IPS-18c (cell line): ENCODE results near the gene TMEM181.
"Not testable (repeated sequence)": the region's sequence is repeated elsewhere in the genome, so short reads cannot be mapped to it uniquely, and the experiment has no call there.

Experiments
- H3K4me3 ChIP-seq: 2 replicates; pipeline ENCODE4 v1.7.0; 2013; ENCODE audit warnings: low read depth, mild to moderate bottlenecking, low read length, moderate library complexity; ENCODE audit not compliant: insufficient read depth
- H3K9me3 ChIP-seq: one replicate; pipeline ENCODE4 v1.6.1; 2013; ENCODE audit warnings: mild to moderate bottlenecking, low read length, moderate library complexity; ENCODE audit not compliant: control insufficient read depth, insufficient read depth

Gene TMEM181

DNA sequence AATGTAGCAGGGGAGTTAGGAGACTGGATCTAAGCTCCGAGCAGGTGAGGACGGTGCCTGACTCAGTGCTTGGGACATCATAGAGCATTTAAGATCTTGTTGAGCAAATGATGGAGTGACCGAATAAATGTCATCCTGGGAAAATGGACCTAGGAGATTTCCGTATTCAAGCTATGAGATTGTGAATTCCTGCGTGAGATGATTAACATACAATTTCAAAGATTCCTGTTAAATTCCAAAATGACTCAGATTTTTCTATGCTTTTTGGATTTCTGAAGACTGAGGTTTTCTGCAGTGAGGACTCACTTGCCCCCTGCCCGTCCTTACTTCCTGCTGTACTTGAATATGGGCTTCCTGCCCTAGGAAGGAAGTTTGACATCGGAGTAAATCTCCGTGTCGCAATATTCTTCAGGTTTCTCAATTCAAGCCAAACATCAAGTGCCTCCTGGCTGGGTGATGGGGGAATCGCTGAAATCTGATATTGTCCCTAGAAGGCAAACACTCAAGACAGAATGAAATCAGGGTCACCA, 95.1 kb downstream of the TMEM181 start:
- H3K9me3 ChIP-seq = no peaks in the 10 kb centered on the region
- H3K4me3 ChIP-seq = no peak overlapping the region

DNA sequence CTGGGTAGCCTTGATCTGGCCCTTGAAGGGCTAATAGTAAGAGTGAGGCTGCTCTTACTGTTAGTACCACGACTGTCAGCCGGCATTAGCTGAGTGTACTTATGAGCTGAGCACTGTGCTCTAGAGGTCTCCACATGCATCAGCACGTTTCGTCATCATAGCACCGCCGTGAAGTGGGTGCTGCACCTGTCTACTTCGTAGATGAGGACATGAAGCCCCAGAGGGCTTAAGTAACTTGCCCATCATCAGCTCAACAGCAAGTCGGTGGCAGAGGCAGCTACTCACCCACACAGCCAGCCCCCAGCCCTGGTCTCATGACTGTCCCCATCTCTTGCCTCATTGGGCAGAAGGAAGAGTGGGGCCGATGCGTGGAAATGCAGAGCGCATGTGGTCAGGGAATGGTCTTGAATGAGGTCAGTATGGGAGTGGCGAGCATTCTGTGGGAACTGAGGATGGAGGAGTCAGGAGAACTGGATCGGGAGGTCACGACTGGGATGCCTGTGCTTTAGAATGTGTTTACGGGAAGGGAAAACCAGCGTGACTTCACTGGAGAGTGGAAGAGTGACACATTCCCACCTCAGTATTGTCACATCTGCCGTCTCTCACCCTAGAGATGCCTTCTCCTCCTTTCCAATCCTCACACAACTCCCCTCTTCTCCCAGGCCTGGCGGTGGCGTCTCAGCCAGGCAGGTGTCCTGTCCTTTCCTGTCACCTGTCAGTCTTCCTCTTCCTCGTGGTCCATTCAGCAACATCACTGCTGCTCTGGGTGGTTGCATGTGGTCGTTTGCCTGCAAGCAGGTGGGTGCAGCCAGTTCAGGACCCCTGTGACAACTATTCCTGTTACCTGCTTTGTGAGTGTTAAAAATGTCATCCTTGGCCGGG, 95.9 kb downstream of the TMEM181 start:
- Histone ChIP-seq H3K9me3 (no peaks in the 10 kb centered on the region), H3K4me3 (no peak overlapping the region)

DNA sequence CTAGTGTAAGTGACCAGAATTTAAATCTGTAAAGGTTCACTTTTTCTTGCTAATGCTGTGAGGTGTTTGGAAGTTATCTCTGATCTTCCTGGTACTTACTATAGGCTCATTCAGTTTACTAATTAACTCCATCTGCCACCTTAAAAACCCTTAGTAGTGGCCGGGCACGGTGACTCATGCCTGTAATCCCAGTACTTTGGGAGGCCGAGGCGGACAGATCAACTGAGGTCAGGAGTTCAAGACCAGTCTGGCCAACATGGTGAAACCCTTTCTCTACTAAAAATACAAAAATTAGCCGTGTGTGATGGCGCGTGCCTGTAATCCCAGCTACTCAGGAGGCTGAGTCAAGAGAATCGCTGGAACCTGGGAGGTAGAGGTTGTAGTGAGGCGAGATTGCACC, 97.1 kb downstream of the TMEM181 start:
- not testable (repeated sequence) for H3K9me3 ChIP-seq, H3K4me3 ChIP-seq

DNA sequence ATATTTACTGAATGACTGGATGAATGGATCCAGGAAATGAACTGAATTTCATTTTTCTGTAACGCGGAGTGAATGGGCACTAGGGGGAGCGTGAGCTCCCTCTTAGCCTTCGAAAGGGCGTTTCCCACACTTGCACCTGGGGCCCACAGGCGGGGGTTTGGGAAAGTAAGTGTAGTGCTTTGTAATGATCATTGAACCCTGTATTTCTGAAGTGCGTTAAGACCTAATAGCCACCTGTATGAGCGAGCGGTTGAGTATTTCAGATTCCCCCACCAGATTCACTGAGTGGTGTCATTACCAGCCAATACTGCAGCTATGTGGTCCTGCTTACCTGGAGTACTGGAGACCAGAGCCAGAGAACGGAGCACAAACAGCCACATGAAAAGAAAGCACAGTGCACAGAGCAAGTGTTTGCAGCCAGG, 100.5 kb downstream of the TMEM181 start:
- H3K4me3 ChIP-seq = no peak overlapping the region
- no peaks in the 10 kb centered on the region for H3K9me3 ChIP-seq

DNA sequence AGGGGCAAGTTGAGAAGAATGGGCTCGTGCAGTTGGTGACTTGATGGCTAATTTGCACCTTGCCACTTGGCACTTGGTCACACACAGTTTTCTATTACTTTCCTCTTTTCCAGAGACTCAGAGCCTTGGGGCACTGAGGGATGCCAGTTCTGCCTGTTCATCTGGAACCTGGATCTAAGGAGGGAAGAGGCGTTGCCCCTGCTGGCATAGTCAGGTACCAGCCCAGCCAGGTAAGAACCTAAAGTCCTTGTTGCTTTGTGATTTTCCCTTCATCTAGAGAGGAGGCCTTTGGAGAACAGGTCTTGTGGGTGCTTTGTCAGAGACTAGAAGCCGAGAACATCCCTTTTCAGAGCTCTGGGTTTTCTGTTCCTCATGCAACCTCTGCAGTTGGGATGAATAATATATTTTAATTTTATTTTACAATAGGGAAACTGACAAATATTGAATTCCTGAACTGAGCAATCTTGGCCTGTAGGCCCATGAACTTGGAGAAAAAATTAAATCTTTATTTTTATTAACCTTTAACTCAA, 101.3 kb downstream of the TMEM181 start:
- Histone ChIP-seq H3K4me3 (no peak overlapping the region), H3K9me3 (no peaks in the 10 kb centered on the region)

DNA sequence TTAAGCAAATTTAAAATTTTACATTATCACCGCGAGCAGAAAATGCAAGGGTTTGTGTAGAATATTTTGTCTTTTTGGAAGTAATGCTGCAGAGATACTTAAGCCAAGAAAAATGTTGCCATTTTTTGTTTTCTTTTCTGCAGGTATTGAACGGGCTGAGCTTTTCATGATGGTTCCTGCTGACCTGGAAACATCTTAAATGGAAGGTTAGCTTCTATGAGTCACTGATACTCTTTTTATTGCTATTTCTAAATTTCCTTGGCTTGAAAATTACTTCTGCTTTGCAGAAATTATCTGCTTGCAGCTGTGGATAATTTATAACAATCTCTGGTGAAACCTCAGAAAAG, 102.7 kb downstream of the TMEM181 start:
- H3K9me3 ChIP-seq = no peaks in the 10 kb centered on the region
- no peak overlapping the region for H3K4me3 ChIP-seq

DNA sequence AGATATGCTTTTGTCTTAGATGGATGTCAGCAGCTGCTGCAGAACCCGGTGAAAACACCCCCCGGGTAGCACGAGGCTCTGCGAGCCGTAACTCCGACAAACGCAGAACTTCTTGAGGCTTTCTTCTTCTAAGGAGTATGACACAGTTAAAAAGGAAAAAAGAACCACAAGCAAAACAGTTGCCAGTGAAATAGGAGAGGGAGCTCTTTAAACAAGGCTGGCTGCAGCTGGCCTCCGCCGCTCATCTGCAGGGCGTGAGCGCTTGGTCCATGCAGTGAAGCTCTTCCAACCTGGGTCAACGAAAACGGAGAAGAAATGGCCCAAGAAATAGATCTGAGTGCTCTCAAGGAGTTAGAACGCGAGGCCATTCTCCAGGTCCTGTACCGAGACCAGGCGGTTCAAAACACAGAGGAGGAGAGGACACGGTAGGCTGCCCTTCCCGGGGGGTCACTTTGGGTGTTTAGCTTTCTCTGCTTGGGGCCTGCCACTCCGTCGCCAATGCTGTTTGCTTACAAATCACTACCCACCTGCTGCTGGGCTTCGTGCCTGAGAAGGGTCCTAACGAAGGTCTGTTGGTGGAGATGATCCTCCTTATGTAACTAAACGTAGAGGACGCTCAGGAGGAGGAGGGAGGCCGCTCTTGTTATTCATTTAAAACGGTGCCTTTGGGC, 103.2 kb downstream of the TMEM181 start:
- Histone ChIP-seq H3K9me3 (no peaks in the 10 kb centered on the region), H3K4me3 (peak overlapping the region; percentile 10; the same call in 1 of the 2 replicates)

DNA sequence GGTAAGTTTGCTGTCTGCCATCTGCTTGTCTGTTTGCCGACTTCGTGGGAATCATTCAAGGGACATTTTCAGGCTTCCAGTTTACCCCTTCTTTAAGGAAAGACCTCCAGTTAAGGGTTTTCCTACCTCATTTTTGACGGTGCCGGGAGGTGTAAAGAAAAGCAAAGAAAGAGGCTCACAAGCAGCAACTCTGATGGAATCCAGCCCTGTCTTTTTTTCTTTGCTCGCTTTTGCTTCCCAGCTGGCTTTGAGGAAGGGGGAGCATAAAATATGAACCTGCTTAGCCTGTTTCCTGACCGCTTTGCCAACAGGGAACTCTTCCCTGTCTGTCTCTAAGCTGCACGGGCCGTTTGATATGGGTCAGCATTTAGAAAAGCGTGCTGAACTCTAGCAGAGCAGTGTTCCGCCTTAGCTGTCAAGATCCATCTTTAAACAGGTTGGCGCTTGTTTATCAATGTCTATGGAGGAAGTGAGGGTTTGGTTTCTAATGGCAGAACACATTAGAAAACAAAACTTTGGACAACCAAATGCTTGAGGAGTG, 103.8 kb downstream of the TMEM181 start:
- Histone ChIP-seq H3K4me3 (no peak overlapping the region), H3K9me3 (no peaks in the 10 kb centered on the region)

DNA sequence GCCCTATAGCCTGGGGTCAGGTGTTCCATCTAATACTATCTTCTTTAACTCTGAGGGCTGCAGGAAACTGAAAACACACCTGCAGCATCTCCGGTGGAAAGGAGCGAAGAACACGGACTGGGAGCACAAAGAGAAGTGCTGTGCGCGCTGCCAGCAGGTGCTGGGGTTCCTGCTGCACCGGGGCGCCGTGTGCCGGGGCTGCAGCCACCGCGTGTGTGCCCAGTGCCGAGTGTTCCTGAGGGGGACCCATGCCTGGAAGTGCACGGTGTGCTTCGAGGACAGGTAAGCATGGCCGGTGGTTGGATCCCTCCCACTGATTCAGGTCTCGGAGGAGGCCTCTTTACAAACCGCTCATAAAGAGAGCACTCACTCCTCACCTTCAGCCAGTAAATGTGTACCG, 105.4 kb downstream of the TMEM181 start:
- no peak overlapping the region for H3K4me3 ChIP-seq
- no peaks in the 10 kb centered on the region for H3K9me3 ChIP-seq

DNA sequence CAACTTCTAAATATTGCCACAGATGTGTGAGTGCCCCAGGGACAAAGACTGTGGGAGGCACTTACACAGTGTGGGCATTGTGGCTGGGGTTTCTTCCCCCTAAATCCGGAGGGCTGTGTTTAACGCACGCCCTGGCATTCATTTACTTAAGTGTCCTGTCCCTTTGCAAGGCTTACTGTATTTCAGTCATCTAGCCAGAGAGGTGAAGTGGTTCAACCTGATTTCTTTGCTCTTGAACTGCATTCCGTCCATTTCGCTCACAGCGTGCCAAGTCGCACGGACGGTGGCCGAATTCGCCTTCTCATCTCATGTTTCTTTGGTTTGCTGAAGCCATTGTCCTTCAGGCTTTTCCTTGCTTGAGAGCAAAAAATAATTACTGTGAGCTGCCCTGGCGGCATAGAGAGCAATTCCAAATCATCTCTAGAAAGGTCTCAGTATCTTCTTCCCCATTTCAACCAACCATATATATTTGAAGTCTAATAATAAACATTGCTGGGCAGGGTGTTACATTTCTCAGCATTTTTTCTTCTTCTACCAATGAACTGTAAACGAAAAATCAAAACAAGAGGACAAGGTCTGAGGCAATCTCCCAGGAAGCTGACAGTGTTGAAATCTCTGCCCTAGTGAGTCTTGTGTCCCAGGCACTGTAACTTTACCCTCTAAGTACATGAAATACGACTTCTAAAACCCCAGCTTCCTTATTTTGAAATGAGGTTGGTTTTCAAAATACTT, 106.9 kb downstream of the TMEM181 start:
- Histone ChIP-seq H3K9me3 (no peaks in the 10 kb centered on the region), H3K4me3 (no peak overlapping the region)

DNA sequence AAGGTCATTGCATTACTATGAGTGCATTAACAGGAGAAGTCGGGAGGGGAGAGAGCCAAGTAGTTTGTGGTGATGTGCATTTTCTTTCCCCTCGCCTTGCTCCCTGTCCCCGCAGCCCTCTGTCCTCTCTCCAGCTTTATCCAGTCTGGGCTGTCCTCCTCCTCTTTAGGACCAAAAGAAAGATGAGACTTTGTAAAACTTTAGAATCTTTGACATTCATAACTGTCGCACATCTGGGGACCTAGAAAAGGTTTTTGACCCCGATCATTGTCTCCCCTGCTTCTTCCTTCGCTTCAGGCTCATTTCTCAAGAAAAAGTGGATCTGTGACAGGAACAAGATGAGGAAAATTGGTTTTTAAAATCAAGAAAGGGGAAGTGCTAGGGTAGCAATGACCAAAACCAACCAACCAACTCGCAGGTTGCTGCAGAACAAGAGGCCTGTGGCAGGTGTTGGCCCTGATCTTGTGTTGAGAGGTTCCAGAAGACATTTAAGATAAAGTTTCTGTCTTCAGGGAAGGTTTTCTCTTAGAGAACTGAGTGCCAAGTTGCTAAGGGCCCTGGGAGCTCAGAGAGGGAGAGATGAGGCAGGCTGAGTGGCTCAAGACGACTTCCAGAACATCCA, 107.6 kb downstream of the TMEM181 start:
- Histone ChIP-seq H3K9me3 (no peaks in the 10 kb centered on the region), H3K4me3 (no peak overlapping the region)

DNA sequence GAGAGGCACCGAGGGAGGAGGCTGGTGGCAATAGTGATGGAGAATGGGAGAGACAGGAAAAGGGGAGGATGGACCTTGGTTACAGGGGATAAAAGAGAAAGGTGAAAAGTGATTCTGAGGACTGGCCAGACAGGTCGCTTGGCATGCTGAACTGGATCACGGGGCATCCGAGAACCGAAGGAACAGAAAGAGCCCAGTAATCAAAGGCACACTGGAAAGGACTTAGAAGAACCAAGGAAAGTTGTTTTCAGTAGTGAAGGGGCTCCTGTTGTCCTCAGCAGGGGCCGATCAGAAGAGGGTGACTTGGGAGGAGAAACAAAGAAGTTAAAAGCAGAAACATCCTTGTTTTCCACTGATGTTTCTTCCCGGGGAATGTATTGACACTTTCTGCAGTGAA, 108.8 kb downstream of the TMEM181 start:
- no peak overlapping the region for H3K4me3 ChIP-seq
- no peaks in the 10 kb centered on the region for H3K9me3 ChIP-seq

DNA sequence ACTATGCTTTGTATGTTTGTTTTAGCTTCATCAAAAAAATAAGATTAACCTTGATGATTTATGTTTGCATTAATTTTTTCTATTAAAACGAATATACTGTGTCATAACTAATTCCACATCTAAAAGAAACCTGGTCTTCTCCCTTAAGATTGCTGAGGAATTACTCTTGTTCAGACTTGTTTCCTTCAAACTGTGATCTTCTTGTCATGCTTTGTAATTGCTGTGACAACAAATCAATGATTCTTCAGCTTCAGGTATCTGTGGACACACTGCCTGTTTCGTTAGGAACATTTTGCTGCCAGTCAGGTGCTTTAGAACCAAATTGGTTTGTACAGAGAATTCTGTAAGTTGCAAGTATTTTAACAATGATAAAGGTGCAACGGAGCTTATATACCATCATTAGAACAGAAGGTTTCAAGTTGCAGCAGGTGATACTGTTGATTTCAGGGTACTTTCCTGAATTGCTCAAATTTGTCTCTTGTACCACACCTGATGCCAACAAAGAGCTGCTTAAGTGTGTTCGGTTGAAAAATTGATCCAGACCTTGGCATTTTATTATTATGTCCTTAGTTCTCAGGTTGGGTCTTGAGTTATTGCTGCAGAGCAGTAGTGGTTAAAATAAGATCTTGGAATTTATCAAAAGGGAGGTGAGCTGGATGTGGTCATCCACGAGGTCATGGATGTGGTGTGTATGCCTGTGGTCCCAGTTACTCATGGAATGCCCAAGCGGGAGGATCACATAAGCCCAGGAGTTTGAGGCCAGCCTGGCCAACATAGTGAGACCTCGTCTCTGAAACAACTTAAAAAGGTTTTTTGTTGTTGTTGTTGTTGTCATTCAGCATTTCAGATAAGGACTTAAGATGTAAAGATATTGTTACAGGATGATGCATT, 109.5 kb downstream of the TMEM181 start:
- Histone ChIP-seq H3K4me3 (no peak overlapping the region), H3K9me3 (no peaks in the 10 kb centered on the region)

DNA sequence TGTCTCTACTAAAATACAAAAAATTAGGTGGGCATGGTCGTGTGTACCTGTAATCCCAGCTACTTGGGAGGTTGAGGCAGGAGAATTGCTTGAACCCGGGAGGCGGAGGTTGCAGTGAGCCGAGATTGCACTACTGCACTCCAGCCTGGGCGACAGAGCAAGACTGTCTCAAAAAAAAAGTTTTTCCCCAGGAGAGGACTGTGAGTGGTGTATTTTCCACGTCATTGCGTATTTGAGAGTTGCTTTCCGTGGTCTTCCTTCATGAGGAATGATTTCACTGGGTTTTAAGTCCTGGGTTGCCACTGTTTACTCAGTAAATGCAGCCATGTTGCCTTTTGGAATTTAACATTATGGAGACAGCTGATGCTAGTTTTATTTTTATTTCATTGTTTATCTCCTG, 112.2 kb downstream of the TMEM181 start:
- H3K9me3 ChIP-seq, H3K4me3 ChIP-seq: not testable (repeated sequence)

DNA sequence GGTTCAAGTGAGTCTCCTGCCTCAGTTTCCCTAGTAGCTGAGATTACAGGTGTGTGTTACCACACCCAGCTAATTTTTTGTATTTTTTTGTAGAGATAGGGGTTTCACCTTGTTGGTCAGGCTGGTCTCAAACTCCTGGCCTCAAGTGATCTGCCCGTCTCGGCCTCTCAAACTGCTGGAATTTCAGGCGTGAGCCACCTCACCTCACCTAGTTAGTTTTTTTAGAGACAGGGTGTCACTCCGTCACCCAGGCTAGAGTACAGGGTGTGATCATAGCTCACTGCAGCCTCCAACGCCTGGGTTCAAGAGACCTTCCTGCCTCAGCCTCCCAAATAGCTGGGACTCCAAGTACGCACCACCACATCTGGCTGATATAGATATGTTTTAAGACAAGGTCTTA, 112.8 kb downstream of the TMEM181 start:
- H3K4me3 ChIP-seq = no peak overlapping the region
- H3K9me3 ChIP-seq = no peaks in the 10 kb centered on the region
